B cell (primary cell): ENCODE results near the gene TRMT2A. TPM values are rescaled to one million over a fixed set of nuclear protein-coding genes. Genes with fewer than 3 reads are reported as not detected.

Experiments
- ATAC-seq: fragments of 200-7000 bp; cut with Tn5 transposase; one replicate; pipeline ENCODE4 v1.10.0; 2021; ENCODE audit warnings: low read depth, mild to moderate bottlenecking, moderate number of reproducible peaks, moderate library complexity
- CTCF ChIA-PET: fragments of 350-600 bp; sonication (Branson Sonifier 250); formaldehyde crosslinking; loops from one replicate; lab custom pipeline; 2021; ENCODE audit warnings: antibody characterized with exemption, inconsistent platforms; lab: Charles Lee
- POLR2A ChIA-PET: fragments of 350-600 bp; sonication (Branson Sonifier 250); formaldehyde crosslinking; loops from one replicate; lab custom pipeline; 2021; ENCODE audit warnings: antibody characterized with exemption; lab: Charles Lee
- DNase-seq: peaks from one replicate; pipeline ENCODE4 v3.0.0; 2013
- H2AFZ ChIP-seq: 2 replicates; pipeline ENCODE4 v1.6.1; 2012; ENCODE audit warnings: mild to moderate bottlenecking, low read depth, low read length; ENCODE audit not compliant: insufficient read depth, poor library complexity, severe bottlenecking
- H3K27ac ChIP-seq, 2 donors: 1 replicate in 1 of 2; 2 replicates in 1 of 2; pipeline ENCODE4 v1.5.1; 2012 to 2013; ENCODE audit warnings: low read length in 2 of 2, mild to moderate bottlenecking in 2 of 2, moderate library complexity in 1 of 2
- H3K27me3 ChIP-seq, 4 experiments: fragments of 200-600 bp in 1 of 4; sonication (generic) in 1 of 4; replicated peaks in 1 of 4; 1 replicate in 2 of 4; 2 replicates in 2 of 4; pipeline versions ENCODE4 v1.6.1 to v1.7.0; 2013 to 2016; ENCODE audit warnings: low read length in 3 of 4, mild to moderate bottlenecking in 2 of 4, mixed read lengths in 1 of 4, moderate library complexity in 1 of 4; ENCODE audit not compliant: insufficient read depth in 4 of 4, control insufficient read depth in 3 of 4; ENCODE audit errors: control extremely low read depth in 1 of 4
- H3K36me3 ChIP-seq, 2 experiments: replicated peaks in 1 of 2; 1 replicate in 1 of 2; 2 replicates in 1 of 2; pipeline versions ENCODE4 v1.6.1 to v1.7.1; 2013; ENCODE audit warnings: low read length in 1 of 2; ENCODE audit not compliant: insufficient read depth in 2 of 2, control insufficient read depth in 1 of 2; ENCODE audit errors: control extremely low read depth in 1 of 2, extremely low read depth in 1 of 2
- H3K4me1 ChIP-seq, 2 donors: fragments of 200-600 bp in 1 of 2; sonication (generic) in 1 of 2; 1 replicate in 1 of 2; 2 replicates in 1 of 2; pipeline versions ENCODE4 v1.5.1 to v1.6.1; 2013 to 2017; ENCODE audit warnings: low read length in 2 of 2; ENCODE audit not compliant: control insufficient read depth in 2 of 2, insufficient read depth in 2 of 2
- H3K4me2 ChIP-seq: replicated peaks from 2 replicates; pipeline ENCODE3; 2012; ENCODE audit warnings: mild to moderate bottlenecking, low read depth, low read length; ENCODE audit not compliant: poor library complexity, severe bottlenecking
- H3K4me3 ChIP-seq, 5 experiments: fragments of 200-600 bp in 1 of 5; sonication (generic) in 1 of 5; 1 replicate in 3 of 5; 2 replicates in 2 of 5; pipeline versions ENCODE4 v1.5.1 to v1.7.0; 2011 to 2016; ENCODE audit warnings: low read length in 4 of 5, mild to moderate bottlenecking in 4 of 5, low read depth in 2 of 5, control low read depth in 1 of 5, moderate library complexity in 1 of 5; ENCODE audit not compliant: insufficient read depth in 1 of 5; ENCODE audit errors: control extremely low read depth in 1 of 5, extremely low read depth in 1 of 5
- H3K79me2 ChIP-seq: fragments of 200-600 bp; sonication (generic); one replicate; pipeline ENCODE4 v1.6.0; 2016; ENCODE audit warnings: low read length; ENCODE audit not compliant: control insufficient read depth, insufficient read depth
- H3K9ac ChIP-seq: fragments of 200-600 bp; sonication (generic); 2 replicates; pipeline ENCODE4 v1.6.1; 2017; ENCODE audit warnings: mild to moderate bottlenecking, low read length, moderate library complexity
- H3K9me3 ChIP-seq, 3 donors: one replicate each; pipeline versions ENCODE4 v1.6.1 to v1.7.1; 2013; ENCODE audit warnings: low read length in 2 of 3; ENCODE audit not compliant: control insufficient read depth in 2 of 3, insufficient read depth in 1 of 3; ENCODE audit errors: control extremely low read depth in 1 of 3
- H4K20me1 ChIP-seq: 2 replicates; pipeline ENCODE4 v1.6.0; 2012; ENCODE audit warnings: mild to moderate bottlenecking, low read length; ENCODE audit not compliant: insufficient read depth, control insufficient read depth, poor library complexity, severe bottlenecking
- H3K27ac Mint-ChIP-seq: one replicate; pipeline ENCODE4 v1.8.0; 2021; ENCODE audit warnings: mixed read lengths
- H3K27me3 Mint-ChIP-seq: one replicate; pipeline ENCODE4 v1.8.0; 2021; ENCODE audit warnings: mixed read lengths
- H3K4me1 Mint-ChIP-seq: one replicate; pipeline ENCODE4 v1.8.0; 2021; ENCODE audit warnings: mixed read lengths
- H3K4me3 Mint-ChIP-seq: one replicate; pipeline ENCODE4 v1.8.0; 2021; ENCODE audit warnings: mixed read lengths
- H3K9me3 Mint-ChIP-seq: one replicate; pipeline ENCODE4 v1.8.0; 2022; ENCODE audit warnings: mixed read lengths; ENCODE audit not compliant: insufficient read depth
- CTCF ChIP-seq: fragments of 200-600 bp; IDR thresholded peaks from one replicate; pipeline ENCODE4 v1.8.0; 2022; ENCODE audit warnings: antibody characterized with exemption, mild to moderate bottlenecking
- EZH2 ChIP-seq: IDR thresholded peaks from 2 replicates; pipeline ENCODE4 v1.6.1; 2012; ENCODE audit warnings: borderline replicate concordance, low read depth, mild to moderate bottlenecking, moderate library complexity, low read length; ENCODE audit not compliant: insufficient read depth, poor library complexity, severe bottlenecking
- WGBS: methylation state at CpG from one replicate; pipeline ENCODE4 v1.1.5; 2013; ENCODE audit warnings: missing lambda C conversion rate; ENCODE audit not compliant: insufficient coverage; 5-methylcytosine and 5-hydroxymethylcytosine counted together
- intact Hi-C: fragments of 100-400 bp; cut with micrococcal nuclease; formaldehyde crosslinking; loops from one replicate; pipeline ENCODE4 v1.10.0; 2022
- polyA plus RNA-seq: library from polyadenylated mRNA; depleted of rRNA; stranded (reverse); fragments of >200 nt; gene quantifications from 2 replicates; pipeline ENCODE4 v1.2.3, GENCODE V29; 2012
- total RNA-seq, 2 donors: library from RNA; stranded (reverse); fragments of 120-200 nt in 1 of 2; gene quantifications; 1 replicate in 1 of 2; 2 replicates in 1 of 2; pipeline versions ENCODE4 v1.2.3 to v1.2.4, GENCODE V29; 2013 to 2022

TRMT2A gene
- total and polyA plus RNA-seq, 2 donors (not counting 1 experiment from before 2014, with no cell fraction given) = 95.7 to 144 TPM

GRCh38 chr22:20089226-20089976 lies 27.6 kb downstream of the TRMT2A start:
- Histone ChIP-seq H3K4me3 (no peak overlapping the region), H3K4me2 (no peak overlapping the region), H2AFZ (no peak overlapping the region), H3K27me3 (no peaks in the 10 kb centered on the region), H4K20me1 (peaks cover 8% of the 10 kb centered on the region), H3K9ac (no peak overlapping the region), H3K27ac (no peak overlapping the region), H3K4me1 (no peaks in the 10 kb centered on the region), H3K79me2 (peaks cover 20% of the 10 kb centered on the region), H3K36me3 (peaks cover 4 to 70% of the 10 kb centered on the region in 2 experiments), H3K9me3 (no peaks in the 10 kb centered on the region)
- Mint-ChIP-seq H3K27me3 (no peaks in the 10 kb centered on the region), H3K4me1 (peaks cover 3% of the 10 kb centered on the region), H3K4me3 (no peak overlapping the region), H3K27ac (no peak overlapping the region), H3K9me3 (no peaks in the 10 kb centered on the region)
- ChIA-PET POLR2A (no interaction called here), CTCF (no interaction called here)
- TF ChIP-seq CTCF (no peak), EZH2 (no peak)
- ATAC-seq (no peak), DNase-seq (no peak)
- intact Hi-C loops = loop anchor here (10.0 kb wide), 1 partner anchor 235 kb away; the partner anchor contains the start of genes GNB1L and RTL10
- WGBS = 93% methylated on average over 14 of the region's 17 CpGs

DNA sequence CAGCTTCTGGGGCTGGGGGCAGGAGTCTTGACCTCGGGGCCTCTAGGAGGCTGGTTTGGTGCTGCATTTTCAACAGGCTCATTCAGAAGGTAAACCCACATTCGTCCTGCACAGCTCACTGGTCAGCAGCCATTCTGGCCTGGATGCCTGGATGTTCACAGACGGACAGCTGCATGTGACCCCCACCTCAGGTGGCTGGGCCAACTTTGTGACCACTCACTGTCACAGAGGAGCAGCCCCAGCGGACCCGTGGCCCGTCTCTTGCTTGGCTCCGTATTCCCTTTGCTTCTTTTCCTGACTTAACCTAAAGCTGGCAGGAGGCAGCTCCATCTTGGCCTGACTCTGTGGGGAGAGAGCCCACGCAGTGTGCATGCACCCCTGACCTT lies 28.8 kb downstream of the TRMT2A start:
- Mint-ChIP-seq H3K27me3 (no peaks in the 10 kb centered on the region), H3K4me1 (peaks cover 12% of the 10 kb centered on the region), H3K9me3 (no peaks in the 10 kb centered on the region), H3K27ac (no peak overlapping the region), H3K4me3 (no peak overlapping the region)
- TF ChIP-seq CTCF = no peak
- no peak for TF ChIP-seq EZH2
- ATAC-seq (no peak), DNase-seq (no peak)
- H3K36me3 ChIP-seq = peaks cover 4 to 62% of the 10 kb centered on the region in 2 experiments
- no peaks in the 10 kb centered on the region for H3K4me1 ChIP-seq
- 96% methylated on average over 8 of the region's 8 CpGs for WGBS
- H3K27ac ChIP-seq = no peak overlapping the region
- POLR2A ChIA-PET = no interaction called here
- H2AFZ ChIP-seq = no peak overlapping the region
- CTCF ChIA-PET = no interaction called here
- no peak overlapping the region for H3K9ac ChIP-seq
- intact Hi-C loops = loop anchor here (10.0 kb wide), 1 partner anchor 233 kb away; the partner anchor contains the start of genes GNB1L and RTL10
- H3K79me2 ChIP-seq = peaks cover 30% of the 10 kb centered on the region
- no peak overlapping the region for H3K4me3 ChIP-seq
- no peaks in the 10 kb centered on the region for H3K27me3 ChIP-seq
- no peak overlapping the region for H3K4me2 ChIP-seq
- no peaks in the 10 kb centered on the region for H3K9me3 ChIP-seq
- peaks cover 17% of the 10 kb centered on the region for H4K20me1 ChIP-seq
